Liver (tissue), 3 donors: ENCODE data around the gene ARHGEF1.

Source experiments
- CTCF ChIP-seq: fragments of 150-350 bp; IDR thresholded peaks from 2 replicates; pipeline ENCODE4 v1.5.1; 2017; ENCODE audit warnings: improper control_type of control experiment, low read depth, low read length; ENCODE audit not compliant: missing input control
- JUND ChIP-seq, 2 donors: IDR thresholded peaks; 2 replicates each; pipeline ENCODE4 v1.6.1; 2016; ENCODE audit warnings: antibody characterized with exemption in 2 of 2
- RAD21 ChIP-seq, 2 donors: IDR thresholded peaks; 2 replicates each; pipeline ENCODE4 v1.6.1; 2016; ENCODE audit warnings: antibody characterized with exemption in 2 of 2, mild to moderate bottlenecking in 2 of 2
- RXRA ChIP-seq, 2 donors: IDR thresholded peaks; 2 replicates each; pipeline ENCODE4 v1.6.1; 2017 to 2018; ENCODE audit warnings: antibody characterized with exemption in 2 of 2, mild to moderate bottlenecking in 1 of 2
- ZBTB33 ChIP-seq: IDR thresholded peaks from 2 replicates; pipeline ENCODE4 v1.6.1; 2016; ENCODE audit warnings: antibody characterized with exemption
- TF ChIP-seq, protein P1 (sequence below): IDR thresholded peaks from 2 replicates; pipeline ENCODE4 v1.6.1; 2016; ENCODE audit warnings: antibody characterized with exemption
- donor health status: healthy.
- donor health status: healthy.

DNA sequence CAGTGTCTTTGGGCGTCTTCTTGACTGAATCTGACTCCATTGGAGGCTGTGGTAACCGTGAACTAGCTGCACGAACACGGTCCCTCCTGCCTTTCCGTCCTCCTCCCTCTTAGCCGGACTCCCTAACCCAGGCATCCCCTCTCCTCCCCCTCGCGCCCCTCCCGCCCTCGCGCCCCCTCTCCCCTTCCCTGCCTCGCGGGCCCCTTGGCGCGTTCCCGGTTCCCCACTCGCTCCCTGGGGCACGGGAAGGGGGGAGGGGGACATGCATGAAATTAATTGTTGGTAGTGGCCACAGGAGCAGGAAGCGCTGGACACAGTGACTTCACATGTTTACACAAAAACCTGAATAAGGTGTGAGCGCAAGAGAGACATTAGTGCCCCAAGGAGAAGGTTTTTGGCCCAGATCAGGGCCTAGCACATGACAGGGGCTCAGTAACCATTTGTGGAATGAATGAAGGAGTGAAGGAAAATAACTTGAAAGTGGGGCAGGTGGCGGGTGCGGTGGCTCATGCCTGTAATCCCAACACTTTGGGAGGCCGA, 37.9 kb upstream of the ARHGEF1 start:
- TF ChIP-seq CTCF (no peak), ZBTB33 (no peak), RXRA (IDR thresholded peaks at IDR 0.05) (no peak), JUND (IDR thresholded peaks at IDR 0.05) (no peak), RAD21 (IDR thresholded peaks at IDR 0.05) (no peak)
- TF ChIP-seq, protein P1, sequence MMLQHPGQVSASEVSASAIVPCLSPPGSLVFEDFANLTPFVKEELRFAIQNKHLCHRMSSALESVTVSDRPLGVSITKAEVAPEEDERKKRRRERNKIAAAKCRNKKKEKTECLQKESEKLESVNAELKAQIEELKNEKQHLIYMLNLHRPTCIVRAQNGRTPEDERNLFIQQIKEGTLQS = no peak
